Mononuclear cell (primary cell): Measurements from ENCODE around the gene PGM5. TPM values are rescaled to one million over a fixed set of nuclear protein-coding genes. Genes with fewer than 3 reads are reported as not detected.

ENCODE experiments used
- H3K27me3 ChIP-seq: 2 replicates; pipeline ENCODE4 v1.6.0; 2011; ENCODE audit warnings: low read length, control low read depth; ENCODE audit not compliant: insufficient read depth
- H3K4me1 ChIP-seq: 2 replicates; pipeline ENCODE4 v1.5.1; 2011; ENCODE audit warnings: mild to moderate bottlenecking, low read length, control low read depth; ENCODE audit not compliant: insufficient read depth
- H3K4me3 ChIP-seq: 2 replicates; pipeline ENCODE4 v1.5.1; 2011; ENCODE audit warnings: mild to moderate bottlenecking, low read length, moderate library complexity
- H3K9me3 ChIP-seq: 2 replicates; pipeline ENCODE4 v1.5.1; 2011; ENCODE audit warnings: low read depth, mild to moderate bottlenecking, control low read depth, low read length
- total RNA-seq: library from RNA; depleted of rRNA; stranded (reverse); fragments of >200 nt; gene quantifications from one replicate; pipeline ENCODE4 v1.2.3, GENCODE V29; 2012

The PGM5 gene
- total RNA-seq, 1 donor, result 0.21 TPM

DNA sequence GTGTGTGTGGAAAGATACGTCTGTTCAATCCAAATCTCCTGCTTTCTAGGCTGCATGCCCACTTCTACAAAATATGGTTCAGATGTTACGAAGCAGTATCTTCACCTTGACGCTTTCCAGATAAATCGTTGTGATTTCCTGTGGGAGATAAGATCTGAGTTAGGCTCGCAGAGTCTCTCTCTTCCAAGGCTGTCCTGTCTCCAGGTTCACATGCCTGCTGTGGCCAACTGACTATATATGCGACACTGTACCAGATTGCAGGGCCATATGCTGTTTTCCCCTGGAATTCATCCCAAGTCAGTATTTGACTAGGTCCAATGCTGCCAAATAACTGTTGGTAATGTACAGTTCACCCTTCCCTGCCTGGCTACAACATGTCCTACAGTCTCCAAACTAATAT, 136.4 kb downstream of the PGM5 start:
- Histone ChIP-seq H3K4me1 (no peaks in the 10 kb centered on the region), H3K4me3 (no peak overlapping the region), H3K27me3 (no peaks in the 10 kb centered on the region), H3K9me3 (no peaks in the 10 kb centered on the region)

DNA sequence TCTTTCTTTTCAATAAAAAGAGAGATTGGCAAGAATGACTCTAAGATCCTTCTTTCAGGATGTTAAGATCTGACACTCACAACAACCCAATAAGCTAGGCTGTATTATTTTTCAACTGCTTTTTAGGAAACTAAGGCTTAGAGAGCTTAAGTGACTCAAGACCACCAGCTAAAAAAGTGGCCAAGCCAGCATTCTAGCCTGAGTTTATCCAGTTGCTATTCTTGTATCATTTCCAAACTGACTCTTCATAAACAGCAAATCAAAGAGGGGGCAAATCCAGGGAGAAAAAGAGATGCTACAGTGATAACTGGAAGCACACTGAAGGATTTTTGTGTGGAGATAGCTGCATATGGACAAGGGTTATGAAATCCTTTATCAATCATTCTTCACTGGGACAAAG, 137.1 kb downstream of the PGM5 start:
- H3K27me3 ChIP-seq, result no peaks in the 10 kb centered on the region
- no peaks in the 10 kb centered on the region for H3K9me3 ChIP-seq
- H3K4me3 ChIP-seq, result no peak overlapping the region
- H3K4me1 ChIP-seq, result no peaks in the 10 kb centered on the region

GRCh38 chr9:68493958-68494577, 137.7 kb downstream of the PGM5 start:
- Histone ChIP-seq H3K27me3 (no peaks in the 10 kb centered on the region), H3K9me3 (no peaks in the 10 kb centered on the region), H3K4me1 (no peaks in the 10 kb centered on the region), H3K4me3 (no peak overlapping the region)

DNA sequence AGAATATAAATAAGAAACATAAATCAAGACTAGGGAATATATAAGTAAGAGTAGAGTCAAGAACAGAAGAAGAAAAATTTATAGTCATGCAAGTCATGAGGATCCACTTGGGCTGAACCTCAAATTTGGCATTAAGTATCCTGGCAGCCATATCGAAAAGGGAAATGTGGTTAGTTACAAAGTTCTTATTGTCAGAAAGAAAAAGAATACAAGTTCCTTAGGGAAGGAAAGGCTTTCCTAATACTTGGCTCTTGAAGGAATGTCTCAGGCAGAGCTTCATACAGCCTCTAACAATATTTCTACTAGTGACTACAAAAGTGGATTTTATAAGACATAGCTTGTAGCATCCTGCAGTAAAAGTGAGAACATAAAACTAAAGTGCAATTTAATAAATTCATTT, 138.8 kb downstream of the PGM5 start:
- H3K4me1 ChIP-seq, result no peaks in the 10 kb centered on the region
- no peak overlapping the region for H3K4me3 ChIP-seq
- no peaks in the 10 kb centered on the region for H3K27me3 ChIP-seq
- no peaks in the 10 kb centered on the region for H3K9me3 ChIP-seq

GRCh38 chr9:68496356-68496755, 139.9 kb downstream of the PGM5 start:
- no peaks in the 10 kb centered on the region for H3K9me3 ChIP-seq
- H3K4me3 ChIP-seq, result no peak overlapping the region
- H3K27me3 ChIP-seq, result no peaks in the 10 kb centered on the region
- no peaks in the 10 kb centered on the region for H3K4me1 ChIP-seq

- Histone ChIP-seq H3K4me3 (no peak overlapping the region), H3K9me3 (no peaks in the 10 kb centered on the region), H3K4me1 (no peaks in the 10 kb centered on the region), H3K27me3 (no peaks in the 10 kb centered on the region)
These were observed 141.2 kb downstream of the PGM5 start for GRCh38 chr9:68497629-68498028.

- Histone ChIP-seq H3K9me3 (no peaks in the 10 kb centered on the region), H3K4me1 (no peaks in the 10 kb centered on the region), H3K4me3 (no peak overlapping the region), H3K27me3 (no peaks in the 10 kb centered on the region)
These were observed 142.4 kb downstream of the PGM5 start for GRCh38 chr9:68498816-68499215.

- Histone ChIP-seq H3K27me3 (no peaks in the 10 kb centered on the region), H3K4me1 (peaks cover 1% of the 10 kb centered on the region), H3K4me3 (no peak overlapping the region), H3K9me3 (no peaks in the 10 kb centered on the region)
These were observed 144.3 kb downstream of the PGM5 start for GRCh38 chr9:68500457-68501381.

GRCh38 chr9:68502279-68502678, 145.9 kb downstream of the PGM5 start:
- no peaks in the 10 kb centered on the region for H3K27me3 ChIP-seq
- no peak overlapping the region for H3K4me3 ChIP-seq
- H3K9me3 ChIP-seq, result no peaks in the 10 kb centered on the region
- H3K4me1 ChIP-seq, result peaks cover 9% of the 10 kb centered on the region

GRCh38 chr9:68505681-68506409, 149.4 kb downstream of the PGM5 start:
- H3K9me3 ChIP-seq, result no peaks in the 10 kb centered on the region
- H3K4me3 ChIP-seq, result no peak overlapping the region
- peaks cover 10% of the 10 kb centered on the region for H3K4me1 ChIP-seq
- H3K27me3 ChIP-seq, result no peaks in the 10 kb centered on the region

DNA sequence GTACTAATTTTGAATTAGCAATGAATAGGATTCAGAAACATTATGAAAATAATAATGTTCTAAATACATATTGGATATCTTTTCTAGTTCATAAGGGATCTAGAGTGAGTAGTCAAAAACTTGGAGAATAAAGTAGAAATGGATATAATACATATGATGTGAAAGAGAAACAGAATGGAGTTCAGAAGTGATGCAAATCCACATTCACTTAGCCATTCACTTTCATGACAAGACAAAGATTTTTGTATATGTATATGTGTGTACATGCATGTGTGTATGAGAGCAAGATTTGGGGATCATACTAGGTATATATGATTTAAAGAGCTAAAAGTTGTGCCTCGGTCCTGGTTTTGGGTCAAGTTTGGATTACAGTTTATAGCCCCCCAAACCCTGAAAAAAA, 150.1 kb downstream of the PGM5 start:
- Histone ChIP-seq H3K4me1 (peaks cover 10% of the 10 kb centered on the region), H3K27me3 (no peaks in the 10 kb centered on the region), H3K9me3 (no peaks in the 10 kb centered on the region), H3K4me3 (no peak overlapping the region)

GRCh38 chr9:68507130-68507805, 150.9 kb downstream of the PGM5 start:
- Histone ChIP-seq H3K4me1 (peaks cover 10% of the 10 kb centered on the region), H3K27me3 (no peaks in the 10 kb centered on the region), H3K4me3 (no peak overlapping the region), H3K9me3 (no peaks in the 10 kb centered on the region)

DNA sequence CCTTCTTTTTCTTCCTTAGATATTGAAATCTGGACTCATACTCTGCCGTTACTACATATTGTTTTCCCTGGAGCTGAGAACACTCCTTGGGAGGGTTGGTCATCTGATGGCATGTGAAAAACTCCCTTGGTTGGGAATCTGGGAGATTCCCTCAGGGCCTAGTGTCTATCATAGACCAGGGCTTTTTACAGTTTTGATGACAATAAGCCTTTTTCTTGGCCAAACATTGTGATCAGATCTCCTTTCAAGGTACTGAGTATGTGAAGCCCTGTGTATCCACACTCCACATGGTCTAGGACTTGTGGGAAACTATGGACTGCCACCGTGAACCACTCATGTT, 151.4 kb downstream of the PGM5 start:
- Histone ChIP-seq H3K4me3 (no peak overlapping the region), H3K4me1 (peaks cover 10% of the 10 kb centered on the region), H3K27me3 (no peaks in the 10 kb centered on the region), H3K9me3 (no peaks in the 10 kb centered on the region)

GRCh38 chr9:68508547-68508946, 152.1 kb downstream of the PGM5 start:
- Histone ChIP-seq H3K9me3 (no peaks in the 10 kb centered on the region), H3K27me3 (no peaks in the 10 kb centered on the region), H3K4me1 (peaks cover 10% of the 10 kb centered on the region), H3K4me3 (no peak overlapping the region)

DNA sequence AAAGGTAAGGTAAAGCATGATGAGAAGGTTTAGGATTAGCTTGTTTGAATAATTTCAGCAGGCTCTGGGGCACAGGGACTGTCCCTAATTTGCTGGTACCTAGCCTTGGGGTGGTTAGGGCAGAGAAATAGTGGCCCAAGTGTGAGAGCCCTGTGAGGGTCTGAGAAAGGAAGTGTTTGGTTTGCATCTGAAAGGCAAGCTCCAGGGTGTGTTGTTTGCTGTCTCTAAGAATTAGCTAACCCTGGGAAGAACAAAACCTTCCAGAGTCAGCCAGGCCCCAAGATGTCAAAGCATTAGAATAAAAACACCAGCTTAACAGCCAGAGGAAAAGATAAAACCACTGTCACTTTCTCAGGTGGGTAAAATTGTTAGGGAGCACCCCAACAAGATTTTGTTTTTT, 153.3 kb downstream of the PGM5 start:
- no peaks in the 10 kb centered on the region for H3K27me3 ChIP-seq
- H3K9me3 ChIP-seq, result no peaks in the 10 kb centered on the region
- peaks cover 10% of the 10 kb centered on the region for H3K4me1 ChIP-seq
- no peak overlapping the region for H3K4me3 ChIP-seq
